ENCODE data around the gene NTRK3.

GRCh38 chr15:88057836-88058235 is 198.7 kb downstream of the NTRK3 start:
- no peak for TF ChIP-seq CTCF (IDR thresholded peaks at IDR 0.05)
- TF ChIP-seq POLR2A (IDR thresholded peaks at IDR 0.05), result no peak

All from thyroid gland (tissue), 4 donors.